HepG2 (cell line): ENCODE results near the gene PMEL. TPM values are rescaled to one million over a fixed set of nuclear protein-coding genes. Genes with fewer than 3 reads are reported as not detected.
"Not testable (repeated sequence)": the region's sequence is repeated elsewhere in the genome, so short reads cannot be mapped to it uniquely, and the experiment has no call there.

ENCODE experiments used
- ATAC-seq: fragments of 200-7000 bp; cut with Tn5 transposase; 3 replicates; pipeline ENCODE4 v1.9.1; 2020; ENCODE audit warnings: mild to moderate bottlenecking, moderate library complexity
- BruUV-seq: library from RNA; stranded (reverse); fragments of 400-500 nt; replicated peaks from 2 replicates; lab custom pipeline; 2021; lab: Mats Ljungman, UMichigan
- CTCF ChIA-PET: fragments of 300-600 bp; formaldehyde crosslinking; extraction: SDS; loops from one replicate; lab custom pipeline; 2021; ENCODE audit warnings: low total read pairs, inconsistent platforms, low intra/inter-chr PET ratio; lab: Yijun Ruan, JAX
- POLR2A ChIA-PET: fragments of 350-600 bp; sonication (Branson Sonifier 250); formaldehyde crosslinking; loops from one replicate; lab custom pipeline; 2020; ENCODE audit warnings: antibody characterized with exemption, inconsistent platforms; lab: Yijun Ruan, JAX
- DNase-seq: peaks from one replicate; pipeline ENCODE4 v3.0.0-alpha.2; 2015; ENCODE audit warnings: low spot score
- FAIRE-seq: peaks from 3 replicates; lab custom pipeline; 2011; peaks lifted over from hg19 to GRCh38; lab: Jason Lieb, UNC
- H2AFZ ChIP-seq: one replicate; pipeline ENCODE4 v1.6.1; 2011; ENCODE audit warnings: low read length, inconsistent platforms
- H3K27ac ChIP-seq: fragments of 300-600 bp; 3 replicates; pipeline ENCODE4 v1.8.0; 2011; ENCODE audit warnings: mixed run types, mild to moderate bottlenecking, mixed read lengths, low read length, inconsistent platforms; ENCODE audit not compliant: insufficient read depth; ENCODE audit errors: extremely low read length
- H3K27me3 ChIP-seq, 2 experiments: fragments of 200-600 bp in 1 of 2; 2 replicates in 1 of 2; 3 replicates in 1 of 2; pipeline versions ENCODE4 v1.6.0 to v1.8.0; 2011; ENCODE audit warnings: low read length in 2 of 2, mild to moderate bottlenecking in 2 of 2, moderate library complexity in 2 of 2, inconsistent platforms in 1 of 2; ENCODE audit not compliant: insufficient read depth in 2 of 2, control insufficient read depth in 1 of 2
- H3K36me3 ChIP-seq, 2 experiments: fragments of 200-600 bp in 1 of 2; replicated peaks in 1 of 2; 2 replicates in 1 of 2; 3 replicates in 1 of 2; pipeline versions ENCODE4 v1.5.1 to v1.8.0; 2011; ENCODE audit warnings: low read length in 2 of 2, inconsistent platforms in 1 of 2; ENCODE audit not compliant: insufficient read depth in 2 of 2, control insufficient read depth in 1 of 2
- H3K4me1 ChIP-seq: 2 replicates; pipeline ENCODE4 v1.5.1; 2012; ENCODE audit warnings: low read length, inconsistent platforms; ENCODE audit not compliant: insufficient read depth
- H3K4me2 ChIP-seq: 2 replicates; pipeline ENCODE4 v1.6.0; 2011; ENCODE audit warnings: low read depth, low read length, inconsistent platforms
- H3K4me3 ChIP-seq, 3 experiments: fragments of 200-600 bp in 1 of 3; sonication (generic), shearing (Covaris generic) in 1 of 3; replicated peaks in 1 of 3; 2 replicates each; pipeline ENCODE4 v1.5.1; 2011 to 2016; ENCODE audit warnings: low read length in 3 of 3, inconsistent platforms in 2 of 3, low read depth in 2 of 3, mild to moderate bottlenecking in 2 of 3, control low read depth in 1 of 3, mixed read lengths in 1 of 3; ENCODE audit not compliant: insufficient read depth in 1 of 3
- H3K79me2 ChIP-seq: one replicate; pipeline ENCODE4 v1.6.1; 2011; ENCODE audit warnings: low read length, inconsistent platforms; ENCODE audit not compliant: insufficient read depth
- H3K9ac ChIP-seq: 2 replicates; pipeline ENCODE4 v1.6.0; 2011; ENCODE audit warnings: mild to moderate bottlenecking, low read depth, low read length, inconsistent platforms; ENCODE audit not compliant: insufficient read depth
- H3K9me3 ChIP-seq: 2 replicates; pipeline ENCODE4 v1.5.1; 2012; ENCODE audit warnings: mild to moderate bottlenecking, low read length
- H4K20me1 ChIP-seq: 2 replicates; pipeline ENCODE4 v1.6.0; 2011; ENCODE audit warnings: inconsistent platforms, mild to moderate bottlenecking, low read length, moderate library complexity; ENCODE audit not compliant: insufficient read depth
- CEBPG ChIP-seq: IDR thresholded peaks from 2 replicates; pipeline ENCODE4 v1.6.1; 2016
- FOSL2 ChIP-seq: sonication (generic); formaldehyde crosslinking; IDR thresholded peaks from 2 replicates; pipeline ENCODE4 v1.4.0; 2020; ENCODE audit warnings: missing genetic modification reagents
- HNF4A ChIP-seq: sonication (generic); formaldehyde crosslinking; IDR thresholded peaks from 2 replicates; pipeline ENCODE4 v1.4.0; 2020; ENCODE audit warnings: missing genetic modification reagents
- NR2F1 ChIP-seq, 2 experiments: fragments of 450-650 bp in 1 of 2; formaldehyde crosslinking in 1 of 2; IDR thresholded peaks; 2 replicates each; pipeline versions ENCODE4 v1.5.0 to v1.6.1; 2016 to 2020; ENCODE audit warnings: mild to moderate bottlenecking in 1 of 2, missing compliant biosample characterization in 1 of 2, missing genetic modification reagents in 1 of 2, moderate library complexity in 1 of 2
- NR2F6 ChIP-seq, 2 experiments: IDR thresholded peaks; 2 replicates each; pipeline ENCODE4 v1.6.1; 2016; ENCODE audit warnings: antibody characterized with exemption in 1 of 2, mild to moderate bottlenecking in 1 of 2
- RARA ChIP-seq: IDR thresholded peaks from 2 replicates; pipeline ENCODE4 v1.6.1; 2016; ENCODE audit warnings: missing genetic modification reagents, missing compliant biosample characterization
- SOX13 ChIP-seq, 3 experiments: fragments of 450-650 bp in 1 of 3; sonication (generic) in 1 of 3; formaldehyde crosslinking in 1 of 3; IDR thresholded peaks in 2 of 3; conservative IDR thresholded peaks in 1 of 3; 2 replicates each; pipeline versions ENCODE4 v1.5.0 to v1.6.1; 2016 to 2020; ENCODE audit warnings: antibody characterized with exemption in 1 of 3, mild to moderate bottlenecking in 1 of 3, missing compliant biosample characterization in 1 of 3, missing genetic modification reagents in 1 of 3, moderate library complexity in 1 of 3
- WGBS: methylation state at CpG from one replicate; pipeline ENCODE4 v1.1.6; 2017; ENCODE audit warnings: low lambda C conversion rate; 5-methylcytosine and 5-hydroxymethylcytosine counted together
- in situ Hi-C: cut with HindIII; loops from 2 replicates; pipeline ENCODE4 v1.10.0; 2017; ENCODE audit warnings: low pct_unique_long_range_greater_than_20kb; ENCODE audit not compliant: extremely low pct_ligation_motif_present
- intact Hi-C: fragments of 100-400 bp; cut with micrococcal nuclease; formaldehyde crosslinking; loops from one replicate; pipeline ENCODE4 v1.10.0; 2022; ENCODE audit not compliant: unreplicated experiment
- polyA plus RNA-seq, 8 experiments: library from polyadenylated mRNA; depleted of rRNA in 3 of 8; stranded (reverse) in 7 of 8; unstranded in 1 of 8; fragments of >200 nt; fragmentation: Illumina TruSeq in 4 of 8; extraction: Trizol in 4 of 8; gene quantifications; 2 replicates each; pipeline versions ENCODE4 v1.2.1 to v1.2.3, GENCODE V29; 2011 to 2016; ENCODE audit warnings: low read depth in 4 of 8, missing spikeins in 1 of 8, mixed read lengths in 1 of 8; ENCODE audit not compliant: insufficient read depth in 1 of 8
- total RNA-seq, 5 experiments: library from RNA; depleted of rRNA; stranded (reverse); fragments of >200 nt; fragmentation: Illumina TruSeq; extraction: Trizol; gene quantifications; 2 replicates each; pipeline ENCODE4 v1.2.3, GENCODE V29; 2016; ENCODE audit warnings: low read depth in 1 of 5
- TF ChIP-seq, protein P1 (sequence below): IDR thresholded peaks from 2 replicates; pipeline ENCODE4 v1.6.1; 2016; ENCODE audit warnings: low read depth

The PMEL gene
- total and polyA plus RNA-seq, 2 of the 13 experiments (the other 11 are each of a cell fraction or from before 2014, with no cell fraction given) = 0.49 to 3.3 TPM

DNA sequence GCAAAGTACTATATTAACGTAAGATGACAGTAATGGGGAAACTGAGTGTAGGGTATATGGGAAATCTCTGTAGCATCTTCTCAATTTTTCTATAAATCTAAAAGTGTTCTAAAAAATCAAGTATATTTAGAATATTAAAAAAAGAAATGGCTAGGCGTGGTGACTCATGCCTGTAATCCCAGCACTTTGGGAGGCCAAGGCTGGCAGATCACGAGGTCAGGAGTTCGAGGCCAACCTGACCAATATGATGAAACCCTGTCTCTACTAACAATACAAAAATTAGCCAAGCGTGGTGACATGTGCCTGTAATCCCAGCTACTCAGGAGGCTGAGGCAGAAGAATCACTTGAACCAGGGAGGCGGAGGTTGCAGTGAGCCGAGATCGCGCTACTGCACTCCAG, 42.2 kb downstream of the PMEL start:
- H3K9me3 ChIP-seq; H3K27ac ChIP-seq; H2AFZ ChIP-seq; ATAC-seq; H3K4me3 ChIP-seq; FAIRE-seq; CTCF ChIA-PET; H3K4me2 ChIP-seq; intact Hi-C loops; H3K9ac ChIP-seq; in situ Hi-C loops; BruUV-seq; DNase-seq; H3K27me3 ChIP-seq; TF ChIP-seq NR2F6, SOX13 (IDR thresholded peaks at IDR 0.05): not testable (repeated sequence)
- Histone ChIP-seq H3K79me2 (peaks cover 83% of the 10 kb centered on the region), H3K4me1 (peaks cover 55% of the 10 kb centered on the region), H4K20me1 (peaks cover 15% of the 10 kb centered on the region), H3K36me3 (peaks cover 0 to 14% of the 10 kb centered on the region in 2 experiments; a peak in 3 of 5 replicates)
- POLR2A ChIA-PET = interaction anchor here (10.5 kb wide), 1 partner anchor 93 kb away, joined by 108 read pairs; the partner anchor contains the start of gene DNAJC14
- 94% methylated on average over 9 of the region's 9 CpGs for WGBS
- TF ChIP-seq, protein P1, sequence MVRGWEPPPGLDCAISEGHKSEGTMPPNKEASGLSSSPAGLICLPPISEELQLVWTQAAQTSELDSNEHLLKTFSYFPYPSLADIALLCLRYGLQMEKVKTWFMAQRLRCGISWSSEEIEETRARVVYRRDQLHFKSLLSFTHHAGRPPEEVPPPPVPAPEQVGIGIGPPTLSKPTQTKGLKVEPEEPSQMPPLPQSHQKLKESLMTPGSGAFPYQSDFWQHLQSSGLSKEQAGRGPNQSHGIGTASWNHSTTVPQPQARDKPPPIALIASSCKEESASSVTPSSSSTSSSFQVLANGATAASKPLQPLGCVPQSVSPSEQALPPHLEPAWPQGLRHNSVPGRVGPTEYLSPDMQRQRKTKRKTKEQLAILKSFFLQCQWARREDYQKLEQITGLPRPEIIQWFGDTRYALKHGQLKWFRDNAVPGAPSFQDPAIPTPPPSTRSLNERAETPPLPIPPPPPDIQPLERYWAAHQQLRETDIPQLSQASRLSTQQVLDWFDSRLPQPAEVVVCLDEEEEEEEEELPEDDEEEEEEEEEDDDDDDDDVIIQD (CRISPR knock-in tag) = 0 out of 2 replicates have a peak, but pooled peaks have one; percentile 18
- TF ChIP-seq NR2F6 (CRISPR knock-in tag; IDR thresholded peaks at IDR 0.05) = 0 out of 2 replicates have a peak, but pooled peaks have one; percentile 21
- TF ChIP-seq HNF4A (CRISPR knock-in tag) = peak; percentile 8; the same call in 1 of the 2 replicates
- 0 out of 4 replicates have a peak, but pooled peaks of 1 of the 2 experiments have one; percentile 9 for TF ChIP-seq SOX13 (CRISPR knock-in tag; conservative IDR thresholded peaks at IDR 0.05 in 1 of 2, IDR thresholded peaks at IDR 0.05 in 1 of 2)
- peak; percentile 27; the same call in 1 of the 2 replicates for TF ChIP-seq CEBPG (CRISPR knock-in tag)
- TF ChIP-seq RARA (CRISPR knock-in tag) = peak; percentile 43
- peak; percentile 54 for TF ChIP-seq FOSL2 (CRISPR knock-in tag)
- peak in 1 of 2 experiments; percentile 68; a peak in 2 of 4 replicates for TF ChIP-seq NR2F1 (CRISPR knock-in tag; IDR thresholded peaks at IDR 0.05)
